Measurements from ENCODE around the gene KAT2B. TPM values are rescaled to one million over a fixed set of nuclear protein-coding genes. Genes with fewer than 3 reads are reported as not detected.
A peak's percentile ranks its signal among the peaks of the same experiment; 100 is the strongest.
"Not testable (repeated sequence)": the region's sequence is repeated elsewhere in the genome, so short reads cannot be mapped to it uniquely, and the experiment has no call there.

Gene KAT2B
- total RNA-seq: 100 to 1,000 TPM in 1 of 2 experiments, 10 to 100 TPM in 1; 97.8 to 108 TPM

DNA sequence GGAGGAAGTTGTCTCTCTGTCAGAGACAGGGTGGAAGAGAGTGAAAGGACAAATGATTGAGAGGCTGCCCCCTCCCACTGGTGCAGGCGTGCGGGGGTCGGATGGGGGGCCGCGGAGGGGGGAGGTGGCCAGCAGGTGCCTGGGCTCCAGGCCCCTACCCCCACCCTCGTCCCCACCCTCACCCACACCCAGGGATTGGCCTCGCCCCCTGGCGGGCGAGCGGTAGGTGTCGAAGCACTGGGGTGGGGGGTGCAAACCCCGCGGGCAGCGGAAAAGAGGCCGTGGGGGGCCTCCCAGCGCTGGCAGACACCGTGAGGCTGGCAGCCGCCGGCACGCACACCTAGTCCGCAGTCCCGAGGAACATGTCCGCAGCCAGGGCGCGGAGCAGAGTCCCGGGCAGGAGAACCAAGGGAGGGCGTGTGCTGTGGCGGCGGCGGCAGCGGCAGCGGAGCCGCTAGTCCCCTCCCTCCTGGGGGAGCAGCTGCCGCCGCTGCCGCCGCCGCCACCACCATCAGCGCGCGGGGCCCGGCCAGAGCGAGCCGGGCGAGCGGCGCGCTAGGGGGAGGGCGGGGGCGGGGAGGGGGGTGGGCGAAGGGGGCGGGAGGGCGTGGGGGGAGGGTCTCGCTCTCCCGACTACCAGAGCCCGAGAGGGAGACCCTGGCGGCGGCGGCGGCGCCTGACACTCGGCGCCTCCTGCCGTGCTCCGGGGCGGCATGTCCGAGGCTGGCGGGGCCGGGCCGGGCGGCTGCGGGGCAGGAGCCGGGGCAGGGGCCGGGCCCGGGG is at the start of gene KAT2B:
TSS of gene KAT2B (plus strand) at position 682 of the 783 bp plus-strand sequence. CDS start at position 714, 32 bp downstream.
- Mint-ChIP-seq H3K27me3 (no peaks in the 10 kb centered on the region), H3K4me3 (peak within 1 kb of the TSS; percentile 96), H3K9me3 (no peaks in the 10 kb centered on the region), H3K27ac (peak within 1 kb of the TSS; percentile 98), H3K4me1 (peaks cover 42% of the 10 kb centered on the region), H3K36me3 (peaks cover 13% of the 10 kb centered on the region)
- ATAC-seq (ENCODE audit: low read depth) (peak; percentile 64), DNase-seq (peak; percentile 87)
- POLR2A ChIA-PET: interaction anchor here (0.8 to 5.0 kb wide), 11 partner anchors 17 to 145 kb away, joined by 3 to 77 read pairs (median 5); partner anchors contain the start of gene SGO1

DNA sequence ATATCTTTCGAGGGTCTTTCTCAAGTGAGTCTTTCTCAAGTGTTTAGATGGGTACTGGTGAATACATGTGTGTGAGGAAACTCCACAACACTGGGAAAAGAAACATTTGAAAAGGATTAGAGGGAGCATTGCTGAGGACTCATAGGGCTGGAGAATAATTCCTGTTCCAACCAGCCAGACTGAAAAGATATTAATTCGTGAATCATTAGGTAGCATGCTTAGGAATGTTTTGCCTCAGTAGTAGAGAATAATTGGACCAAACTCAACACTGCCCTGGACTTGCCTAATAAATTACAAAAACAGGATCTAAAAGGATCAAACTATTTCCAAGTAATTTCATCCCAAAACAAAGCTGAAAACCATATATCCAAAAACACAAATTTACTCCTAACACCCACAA is 45.5 kb upstream of the KAT2B start:
- DNase-seq: no peak
- ATAC-seq (ENCODE audit: low read depth): no peak
- Mint-ChIP-seq H3K27ac (no peak overlapping the region), H3K4me3 (no peak overlapping the region), H3K27me3 (no peaks in the 10 kb centered on the region), H3K36me3 (peaks cover 5% of the 10 kb centered on the region), H3K4me1 (peaks cover 1% of the 10 kb centered on the region), H3K9me3 (peaks cover 5% of the 10 kb centered on the region)
- POLR2A ChIA-PET: interaction anchor here (1.4 kb wide), 1 partner anchor 46 kb away, joined by 4 read pairs; no protein-coding TSS in a partner anchor

GRCh38 chr3:19997502-19997901 is 42.7 kb upstream of the KAT2B start:
- Mint-ChIP-seq H3K9me3 (peaks cover 5% of the 10 kb centered on the region), H3K27ac (peak overlapping the region; percentile 28), H3K4me3 (no peak overlapping the region), H3K27me3 (no peaks in the 10 kb centered on the region), H3K4me1 (peaks cover 1% of the 10 kb centered on the region), H3K36me3 (peaks cover 1% of the 10 kb centered on the region)
- no peak for DNase-seq
- POLR2A ChIA-PET: no interaction called here
- no peak for ATAC-seq (ENCODE audit: low read depth)

DNA sequence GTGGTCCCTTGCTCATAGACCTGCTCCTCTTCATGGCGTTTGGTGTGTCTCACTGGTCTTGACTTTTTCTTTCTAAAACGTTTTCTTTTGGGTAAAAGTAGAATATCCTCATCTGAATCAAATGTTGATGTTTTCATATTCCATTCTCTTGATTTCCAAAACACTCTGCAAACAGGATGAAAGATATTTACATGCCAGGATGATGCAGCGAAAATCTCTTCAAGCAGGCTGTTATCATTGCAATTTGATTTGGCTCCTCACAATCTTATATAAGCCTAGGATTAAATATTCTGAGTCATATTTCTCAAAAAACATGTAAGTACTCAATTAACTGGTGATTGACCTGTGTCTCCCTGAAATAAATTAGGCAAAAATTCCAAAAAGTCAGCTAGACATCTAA is 38.3 kb upstream of the KAT2B start:
- POLR2A ChIA-PET: no interaction called here
- no peaks in the 10 kb centered on the region for H3K36me3 Mint-ChIP-seq
- ATAC-seq (ENCODE audit: low read depth): no peak

GRCh38 chr3:20007960-20008359 is 32.3 kb upstream of the KAT2B start:
- Mint-ChIP-seq H3K9me3 (no peaks in the 10 kb centered on the region), H3K27me3 (no peaks in the 10 kb centered on the region), H3K36me3 (no peaks in the 10 kb centered on the region), H3K27ac (no peak overlapping the region), H3K4me1 (no peaks in the 10 kb centered on the region), H3K4me3 (no peak overlapping the region)
- DNase-seq (no peak), ATAC-seq (ENCODE audit: low read depth) (no peak)
- POLR2A ChIA-PET: no interaction called here

More for the DNA sequence above, 38.3 kb upstream of the KAT2B start:
- Mint-ChIP-seq H3K4me3 (no peak overlapping the region), H3K9me3 (peaks cover 5% of the 10 kb centered on the region), H3K27ac (no peak overlapping the region), H3K4me1 (peaks cover 1% of the 10 kb centered on the region), H3K27me3 (no peaks in the 10 kb centered on the region)
- no peak for DNase-seq

GRCh38 chr3:20008646-20009045 is 31.6 kb upstream of the KAT2B start:
- Mint-ChIP-seq H3K4me1 (no peaks in the 10 kb centered on the region), H3K27me3 (no peaks in the 10 kb centered on the region), H3K36me3 (no peaks in the 10 kb centered on the region), H3K27ac (no peak overlapping the region), H3K4me3 (no peak overlapping the region), H3K9me3 (no peaks in the 10 kb centered on the region)
- DNase-seq (no peak), ATAC-seq (ENCODE audit: low read depth) (no peak)
- POLR2A ChIA-PET: no interaction called here

GRCh38 chr3:20012164-20012563 is 28.1 kb upstream of the KAT2B start, which contains the start of gene PP2D1:
Gene PP2D1 (minus strand): TSS chr3:20012264. CDS start chr3:20012072, 192 bp downstream.
- ATAC-seq (ENCODE audit: low read depth) (no peak), DNase-seq (no peak)
- Mint-ChIP-seq H3K27ac (no peak within 1 kb of the TSS), H3K36me3 (no peaks in the 10 kb centered on the region), H3K4me3 (no peak within 1 kb of the TSS), H3K4me1 (no peaks in the 10 kb centered on the region), H3K9me3 (no peaks in the 10 kb centered on the region), H3K27me3 (no peaks in the 10 kb centered on the region)
- POLR2A ChIA-PET: no interaction called here

DNA sequence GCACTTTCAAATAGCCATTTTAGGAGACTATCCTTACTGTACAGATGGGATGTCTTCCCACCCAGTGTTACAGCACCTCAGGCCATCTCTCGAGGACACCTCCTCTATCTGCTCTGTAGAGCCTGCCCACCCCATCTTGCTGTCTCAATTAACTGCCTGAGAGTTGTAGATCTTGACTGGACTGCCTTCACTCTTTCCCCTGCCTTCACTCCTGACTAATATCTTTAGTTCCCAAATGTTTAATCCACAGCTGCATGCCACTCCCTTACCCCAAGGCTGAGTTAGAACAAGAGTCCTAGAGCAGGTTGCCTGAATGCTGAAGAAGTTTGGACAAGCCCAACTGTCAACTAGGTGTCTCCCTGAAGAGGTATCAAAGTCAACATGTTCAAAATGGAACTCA is 26.9 kb upstream of the KAT2B start:
- Mint-ChIP-seq H3K27ac (no peak overlapping the region), H3K9me3 (no peaks in the 10 kb centered on the region), H3K4me1 (no peaks in the 10 kb centered on the region), H3K27me3 (no peaks in the 10 kb centered on the region), H3K4me3 (no peak overlapping the region), H3K36me3 (no peaks in the 10 kb centered on the region)
- POLR2A ChIA-PET: interaction anchor here (0.7 kb wide), 1 partner anchor 38 kb away, joined by 3 read pairs; no protein-coding TSS in a partner anchor
- ATAC-seq (ENCODE audit: low read depth) (no peak), DNase-seq (no peak)

DNA sequence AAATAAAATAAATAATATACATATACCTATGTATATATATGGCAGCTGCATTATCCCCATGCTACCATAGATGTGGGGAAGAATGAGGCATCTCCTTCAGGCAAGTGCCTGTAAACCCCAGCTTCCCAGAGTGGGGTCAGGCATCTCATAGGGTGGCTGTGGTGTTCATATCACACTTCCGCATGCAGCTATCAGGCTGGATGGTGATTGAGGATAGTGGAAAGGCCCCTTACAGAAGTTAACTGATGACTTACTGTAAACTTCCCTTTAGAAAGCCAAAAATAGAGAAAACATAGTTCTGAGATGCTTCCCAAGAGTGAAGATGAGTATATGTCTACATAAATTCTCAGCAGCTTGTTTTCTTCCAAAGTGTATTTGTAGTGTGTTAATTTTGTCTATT is 24.7 kb upstream of the KAT2B start:
- H3K4me1 Mint-ChIP-seq: no peaks in the 10 kb centered on the region
- POLR2A ChIA-PET: no interaction called here
- ATAC-seq (ENCODE audit: low read depth): no peak

GRCh38 chr3:20016076-20016475 is 24.2 kb upstream of the KAT2B start:
- POLR2A ChIA-PET; H3K4me3 Mint-ChIP-seq; H3K27me3 Mint-ChIP-seq; H3K36me3 Mint-ChIP-seq; ATAC-seq (ENCODE audit: low read depth); H3K27ac Mint-ChIP-seq; H3K4me1 Mint-ChIP-seq; H3K9me3 Mint-ChIP-seq; DNase-seq: not testable (repeated sequence)

More for the DNA sequence above, 24.7 kb upstream of the KAT2B start:
- H3K27ac Mint-ChIP-seq: no peak overlapping the region
- H3K9me3 Mint-ChIP-seq: no peaks in the 10 kb centered on the region
- no peaks in the 10 kb centered on the region for H3K27me3 Mint-ChIP-seq
- no peaks in the 10 kb centered on the region for H3K36me3 Mint-ChIP-seq
- no peak overlapping the region for H3K4me3 Mint-ChIP-seq
- no peak for DNase-seq

- Mint-ChIP-seq H3K27me3 (no peaks in the 10 kb centered on the region), H3K27ac (no peak overlapping the region), H3K36me3 (no peaks in the 10 kb centered on the region), H3K4me3 (no peak overlapping the region), H3K4me1 (peaks cover 6% of the 10 kb centered on the region), H3K9me3 (no peaks in the 10 kb centered on the region)
- ATAC-seq (ENCODE audit: low read depth) (no peak), DNase-seq (no peak)
- POLR2A ChIA-PET: no interaction called here
These were observed 17.2 kb upstream of the KAT2B start for GRCh38 chr3:20022954-20023622.

- Mint-ChIP-seq H3K36me3 (no peaks in the 10 kb centered on the region), H3K27ac (no peak overlapping the region), H3K9me3 (no peaks in the 10 kb centered on the region), H3K27me3 (no peaks in the 10 kb centered on the region), H3K4me3 (no peak overlapping the region), H3K4me1 (peaks cover 6% of the 10 kb centered on the region)
- POLR2A ChIA-PET: no interaction called here
- ATAC-seq (ENCODE audit: low read depth): no peak
- DNase-seq: no peak
These were observed 16.4 kb upstream of the KAT2B start for GRCh38 chr3:20023623-20024405.

DNA sequence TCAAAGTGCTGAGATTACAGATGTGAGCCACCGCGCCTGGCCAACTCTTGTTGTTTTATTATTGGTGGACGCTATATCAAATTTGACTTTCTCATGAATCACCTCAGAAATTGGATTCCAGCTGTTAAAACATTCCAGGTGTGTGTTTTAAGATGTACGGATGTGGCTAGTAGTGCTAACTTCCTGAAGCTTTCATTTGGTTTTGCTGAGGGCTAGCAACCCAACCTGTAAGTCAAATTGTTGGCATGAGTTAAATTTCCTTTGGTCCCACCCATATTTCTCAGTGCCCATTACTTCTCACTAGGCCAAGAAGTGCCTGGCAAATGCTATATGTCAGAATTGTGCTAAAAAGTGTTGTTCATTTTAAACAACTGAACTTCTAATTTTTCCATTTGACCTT is 13.1 kb upstream of the KAT2B start:
- Mint-ChIP-seq H3K36me3 (no peaks in the 10 kb centered on the region), H3K27ac (no peak overlapping the region)
- POLR2A ChIA-PET: no interaction called here

More for the DNA sequence above, 13.1 kb upstream of the KAT2B start:
- ATAC-seq (ENCODE audit: low read depth): no peak
- no peak overlapping the region for H3K4me3 Mint-ChIP-seq
- H3K4me1 Mint-ChIP-seq: peaks cover 6% of the 10 kb centered on the region
- no peaks in the 10 kb centered on the region for H3K9me3 Mint-ChIP-seq
- H3K27me3 Mint-ChIP-seq: no peaks in the 10 kb centered on the region
- DNase-seq: no peak

All from activated naive CD8-positive, alpha-beta T cell treated with anti-CD3 and anti-CD28 coated beads, Interleukin-2, amount 10 ng/mL, durations not matched to agents 7 days and 5 days (primary cell).